Spinal cord (tissue), 10 donors: Measurements from ENCODE around the gene CCNJL. TPM values are rescaled to one million over a fixed set of nuclear protein-coding genes. Genes with fewer than 3 reads are reported as not detected.
"Not testable (repeated sequence)": the region's sequence is repeated elsewhere in the genome, so short reads cannot be mapped to it uniquely, and the experiment has no call there.

Experiments
- DNase-seq, 6 donors: peaks; one replicate each; pipeline versions ENCODE4 v3.0.0 to v3.0.0-alpha.2; 2013 to 2015; ENCODE audit warnings: low spot score in 6 of 6, low read depth in 4 of 6
- H3K27ac ChIP-seq: one replicate; pipeline ENCODE4 v1.5.1; 2013; ENCODE audit warnings: low read depth, low read length, control low read depth
- H3K27me3 ChIP-seq: one replicate; pipeline ENCODE4 v1.6.1; 2013; ENCODE audit warnings: low read length; ENCODE audit not compliant: control insufficient read depth, insufficient read depth
- H3K36me3 ChIP-seq: one replicate; pipeline ENCODE4 v1.6.1; 2013; ENCODE audit warnings: low read length; ENCODE audit not compliant: control insufficient read depth, insufficient read depth
- H3K4me1 ChIP-seq: one replicate; pipeline ENCODE4 v1.6.1; 2013; ENCODE audit warnings: low read length; ENCODE audit not compliant: control insufficient read depth, insufficient read depth
- H3K4me3 ChIP-seq: one replicate; pipeline ENCODE4 v1.5.1; 2013; ENCODE audit warnings: low read depth, low read length, control low read depth
- H3K9me3 ChIP-seq: one replicate; pipeline ENCODE4 v1.6.1; 2013; ENCODE audit warnings: low read length; ENCODE audit not compliant: control insufficient read depth, insufficient read depth
- WGBS: methylation state at CpG from one replicate; pipeline ENCODE4 v1.1.5; 2013; ENCODE audit warnings: missing lambda C conversion rate; ENCODE audit not compliant: insufficient coverage; 5-methylcytosine and 5-hydroxymethylcytosine counted together
- polyA plus RNA-seq, 2 donors: library from polyadenylated mRNA; unstranded; fragments of 120-200 nt; gene quantifications; one replicate each; pipeline ENCODE4 v1.2.1, GENCODE V29; 2013; ENCODE audit not compliant: insufficient read length in 2 of 2
- total RNA-seq, 2 donors: library from RNA; depleted of rRNA in 1 of 2; stranded (reverse); fragments of 120-200 nt in 1 of 2; fragments of >200 nt in 1 of 2; gene quantifications; one replicate each; pipeline versions ENCODE4 v1.2.3 to v1.2.4, GENCODE V29; 2013 to 2014
- donor health status: healthy.

The CCNJL gene
- total and polyA plus RNA-seq, 4 donors = 2.1 to 7.9 (median 5.9) TPM

- Histone ChIP-seq H3K4me1 (no peaks in the 10 kb centered on the region), H3K27me3 (no peaks in the 10 kb centered on the region), H3K27ac (no peak overlapping the region), H3K4me3 (no peak overlapping the region), H3K36me3 (no peaks in the 10 kb centered on the region), H3K9me3 (no peaks in the 10 kb centered on the region)
- WGBS = 82% methylated on average over 3 of the region's 10 CpGs
- DNase-seq = peak in 1 of 6 donors; percentile 70
Measured at GRCh38 chr5:160339406-160340130, 27.2 kb upstream of the CCNJL start.

GRCh38 chr5:160334716-160335115 lies 22.4 kb upstream of the CCNJL start:
- not testable (repeated sequence) for H3K4me1 ChIP-seq, H3K27ac ChIP-seq, H3K27me3 ChIP-seq, H3K36me3 ChIP-seq, H3K9me3 ChIP-seq, DNase-seq, H3K4me3 ChIP-seq
- WGBS = no CpG with 5 or more reads among the region's 3 CpGs

- 96% methylated on average over 3 of the region's 3 CpGs for WGBS
- no peaks in the 10 kb centered on the region for H3K9me3 ChIP-seq
- H3K36me3 ChIP-seq = no peaks in the 10 kb centered on the region
- no peak overlapping the region for H3K27ac ChIP-seq
- no peaks in the 10 kb centered on the region for H3K27me3 ChIP-seq
- DNase-seq = no peak
- no peak overlapping the region for H3K4me3 ChIP-seq
- no peaks in the 10 kb centered on the region for H3K4me1 ChIP-seq
Measured at GRCh38 chr5:160333721-160334120, 21.4 kb upstream of the CCNJL start.

- 86% methylated on average over 4 of the region's 4 CpGs for WGBS
- DNase-seq = no peak
- Histone ChIP-seq H3K27ac (no peak overlapping the region), H3K9me3 (no peaks in the 10 kb centered on the region), H3K36me3 (no peaks in the 10 kb centered on the region), H3K27me3 (no peaks in the 10 kb centered on the region), H3K4me1 (no peaks in the 10 kb centered on the region), H3K4me3 (no peak overlapping the region)
Measured at GRCh38 chr5:160330212-160330611, 17.8 kb upstream of the CCNJL start.

GRCh38 chr5:160327818-160328217 lies 15.5 kb upstream of the CCNJL start:
- Histone ChIP-seq H3K36me3 (no peaks in the 10 kb centered on the region), H3K4me3 (no peak overlapping the region), H3K9me3 (no peaks in the 10 kb centered on the region), H3K27ac (no peak overlapping the region), H3K27me3 (no peaks in the 10 kb centered on the region), H3K4me1 (no peaks in the 10 kb centered on the region)
- 64% methylated on average over 3 of the region's 6 CpGs for WGBS
- no peak for DNase-seq

- Histone ChIP-seq H3K27ac (no peak overlapping the region), H3K4me1 (no peaks in the 10 kb centered on the region), H3K27me3 (no peaks in the 10 kb centered on the region), H3K4me3 (no peak overlapping the region), H3K9me3 (no peaks in the 10 kb centered on the region), H3K36me3 (no peaks in the 10 kb centered on the region)
- 50% methylated on average over 1 of the region's 2 CpGs for WGBS
- DNase-seq = no peak
Measured at GRCh38 chr5:160326981-160327380, 14.6 kb upstream of the CCNJL start.

- H3K4me3 ChIP-seq = no peak overlapping the region
- no peaks in the 10 kb centered on the region for H3K4me1 ChIP-seq
- no peaks in the 10 kb centered on the region for H3K27me3 ChIP-seq
- H3K27ac ChIP-seq = no peak overlapping the region
- DNase-seq = no peak
- WGBS = 96% methylated on average over 2 of the region's 2 CpGs
- no peaks in the 10 kb centered on the region for H3K9me3 ChIP-seq
- H3K36me3 ChIP-seq = no peaks in the 10 kb centered on the region
Measured at GRCh38 chr5:160325716-160326115, 13.4 kb upstream of the CCNJL start.

GRCh38 chr5:160324886-160325285 lies 12.5 kb upstream of the CCNJL start:
- H3K9me3 ChIP-seq = no peaks in the 10 kb centered on the region
- no peak for DNase-seq
- WGBS = 100% methylated on average over 1 of the region's 2 CpGs
- no peaks in the 10 kb centered on the region for H3K27me3 ChIP-seq
- no peaks in the 10 kb centered on the region for H3K36me3 ChIP-seq
- no peak overlapping the region for H3K4me3 ChIP-seq
- H3K4me1 ChIP-seq = no peaks in the 10 kb centered on the region
- no peak overlapping the region for H3K27ac ChIP-seq

- H3K9me3 ChIP-seq = no peaks in the 10 kb centered on the region
- H3K4me1 ChIP-seq = no peaks in the 10 kb centered on the region
- no peak for DNase-seq
- H3K27ac ChIP-seq = no peak overlapping the region
- no peaks in the 10 kb centered on the region for H3K27me3 ChIP-seq
- no CpG with 5 or more reads among the region's 4 CpGs for WGBS
- H3K4me3 ChIP-seq = no peak overlapping the region
- no peaks in the 10 kb centered on the region for H3K36me3 ChIP-seq
Measured at GRCh38 chr5:160318409-160318808, 6.0 kb upstream of the CCNJL start.

- Histone ChIP-seq H3K36me3 (no peaks in the 10 kb centered on the region), H3K4me1 (peaks cover 4% of the 10 kb centered on the region), H3K27me3 (peaks cover 2% of the 10 kb centered on the region), H3K27ac (no peak overlapping the region), H3K9me3 (no peaks in the 10 kb centered on the region), H3K4me3 (no peak overlapping the region)
- no peak for DNase-seq
- 86% methylated on average over 4 of the region's 5 CpGs for WGBS
Measured at GRCh38 chr5:160317434-160317833, 5.1 kb upstream of the CCNJL start.
